NCI-H1930 (cell line): ENCODE data around the gene HIPK1.

Source experiments
- DNase-seq, 2 experiments: peaks; one replicate each; lab custom pipeline; 2025; lab: John Stamatoyannopoulos, UW

HIPK1 gene

DNA sequence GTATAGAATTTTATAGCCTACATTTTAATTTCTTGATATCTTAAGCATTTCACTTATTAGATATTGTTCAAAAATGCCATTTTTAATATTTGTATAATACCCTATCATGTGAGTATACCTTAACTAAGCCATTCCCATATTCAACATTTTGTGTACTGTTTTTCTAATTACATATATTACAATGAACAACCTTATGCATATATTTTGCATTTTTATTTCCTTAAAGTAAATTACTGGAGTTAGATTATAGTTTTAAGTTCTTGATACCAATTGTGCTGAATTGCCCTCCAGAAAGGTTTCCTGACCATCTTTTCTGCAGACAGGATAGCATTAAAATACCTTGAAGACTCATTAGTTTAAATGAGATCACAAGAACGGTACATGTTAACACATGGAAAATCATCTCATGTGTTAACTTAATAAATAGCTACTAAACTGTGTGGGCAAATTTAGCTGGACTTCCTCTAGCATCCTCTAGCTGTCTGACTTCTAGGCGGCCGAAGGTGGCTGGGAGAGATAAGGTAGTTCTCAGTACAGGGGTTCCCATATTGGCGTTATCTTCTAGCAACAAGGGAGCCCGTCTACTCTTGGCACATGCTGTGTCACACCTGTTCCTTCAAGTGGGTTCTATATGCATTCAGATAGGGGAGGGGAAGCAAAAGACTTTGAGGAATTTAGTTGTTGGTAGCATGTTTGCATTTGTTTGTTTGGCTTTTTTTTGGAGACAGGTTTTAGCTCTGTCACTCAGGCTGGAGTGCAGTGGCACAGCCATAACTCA is 15.0 kb upstream of the HIPK1 start:
- DNase-seq = no peak

DNA sequence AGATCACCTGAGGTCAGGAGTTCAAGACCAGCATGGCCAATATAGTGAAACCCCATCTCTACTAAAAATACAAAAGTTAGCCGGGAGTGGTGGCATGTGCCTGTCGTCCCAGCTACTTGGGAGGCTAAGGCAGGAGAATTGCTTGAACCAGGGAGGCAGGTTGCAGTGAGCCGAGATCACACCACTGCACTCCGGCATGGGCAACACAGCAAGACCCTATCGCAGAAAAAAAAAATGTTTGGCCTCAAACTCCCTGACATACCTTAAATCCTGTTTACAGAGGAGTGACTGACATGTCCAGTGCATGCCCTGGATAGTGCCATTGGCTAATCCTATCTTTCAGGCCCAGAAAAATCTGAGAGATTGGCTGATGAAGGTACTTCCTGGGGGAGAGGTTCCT is 12.2 kb upstream of the HIPK1 start:
- DNase-seq = no peak

DNA sequence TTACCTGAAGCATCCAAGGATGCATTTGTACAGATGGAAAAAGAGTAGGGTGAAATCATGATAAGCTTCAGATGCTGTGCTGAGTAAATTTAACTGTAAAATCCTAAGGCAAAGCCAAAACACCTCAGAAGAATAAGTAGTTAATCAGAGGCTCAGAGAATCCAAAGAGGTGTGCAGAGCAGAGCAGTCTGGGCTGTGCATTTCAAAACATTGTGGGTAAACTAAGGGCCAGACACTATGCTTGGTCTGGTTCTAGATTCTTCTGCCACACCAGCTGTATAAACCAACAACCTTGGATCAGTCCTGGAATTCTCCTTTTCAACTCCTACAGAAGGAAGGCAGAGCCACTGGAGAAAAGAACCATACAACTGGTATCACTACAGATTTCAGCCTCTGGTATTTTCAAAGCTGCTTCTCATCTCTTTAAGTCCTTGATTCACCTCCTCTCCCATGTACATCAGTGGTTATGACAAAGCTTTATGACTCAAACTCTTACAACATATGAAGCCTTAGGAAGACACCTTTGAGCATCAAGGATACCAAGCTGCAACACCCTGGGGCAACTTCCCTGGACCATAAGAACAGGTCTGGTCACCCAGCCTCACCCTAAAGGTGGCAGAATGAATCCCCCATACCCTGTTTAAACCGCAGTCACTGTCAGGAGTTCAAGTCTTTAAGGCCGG is 11.6 kb upstream of the HIPK1 start:
- no peak for DNase-seq

DNA sequence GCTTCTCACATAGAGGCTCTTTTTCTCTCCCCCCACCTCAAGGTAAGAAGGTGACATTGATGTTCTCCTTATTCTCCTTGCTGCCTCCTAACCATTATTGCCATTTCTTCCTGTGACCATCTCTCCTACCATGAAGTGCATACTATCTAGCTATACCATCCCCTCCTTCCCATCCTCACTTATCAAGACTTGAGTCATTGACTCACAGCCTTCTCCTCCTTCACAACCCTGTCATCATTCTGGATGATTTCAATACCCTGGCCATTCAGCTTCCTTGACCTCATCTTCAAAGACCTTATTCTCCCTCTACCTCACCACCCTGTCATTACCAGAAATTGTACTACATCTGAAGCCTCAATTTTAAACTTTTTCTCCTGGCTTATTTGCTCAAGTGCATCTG is 10.9 kb upstream of the HIPK1 start:
- DNase-seq = no peak

DNA sequence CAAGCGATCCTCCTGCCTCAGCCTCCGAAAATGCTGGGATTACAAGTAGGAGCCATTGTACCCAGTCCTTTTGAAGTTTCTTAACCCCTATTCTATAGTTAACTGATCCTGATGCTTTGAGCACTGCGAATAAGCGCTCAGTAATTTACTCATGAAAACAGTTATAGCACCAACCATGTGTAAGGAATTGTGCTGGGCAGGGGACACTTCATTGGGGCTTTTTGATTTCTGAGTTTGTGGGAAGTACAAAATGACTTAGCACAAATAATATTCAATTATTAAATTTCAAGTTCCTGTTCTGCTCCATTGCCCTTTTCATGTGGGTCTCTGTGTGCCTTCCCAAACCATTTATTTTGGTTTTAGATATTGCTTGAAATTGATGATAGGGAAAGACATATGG is 6.2 kb upstream of the HIPK1 start:
- DNase-seq = no peak

DNA sequence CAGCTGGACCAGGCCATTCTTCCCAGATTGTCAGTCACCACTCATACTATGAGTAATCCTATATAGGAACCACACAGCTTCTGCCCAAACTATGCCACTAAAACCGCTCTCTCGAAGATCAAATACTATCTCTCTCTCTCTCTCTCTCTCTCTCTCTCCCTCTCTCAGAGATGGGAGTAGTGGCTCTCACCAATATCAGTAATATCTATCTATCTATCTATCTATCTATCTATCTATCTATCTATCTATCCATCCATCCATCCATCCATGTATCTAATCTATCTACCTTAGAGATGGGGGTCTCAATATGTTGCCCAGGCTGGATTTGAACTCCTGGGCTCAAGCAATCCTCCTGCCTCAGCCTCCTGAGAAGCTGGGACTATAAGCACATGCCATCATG is 4.7 kb upstream of the HIPK1 start:
- DNase-seq = no peak

DNA sequence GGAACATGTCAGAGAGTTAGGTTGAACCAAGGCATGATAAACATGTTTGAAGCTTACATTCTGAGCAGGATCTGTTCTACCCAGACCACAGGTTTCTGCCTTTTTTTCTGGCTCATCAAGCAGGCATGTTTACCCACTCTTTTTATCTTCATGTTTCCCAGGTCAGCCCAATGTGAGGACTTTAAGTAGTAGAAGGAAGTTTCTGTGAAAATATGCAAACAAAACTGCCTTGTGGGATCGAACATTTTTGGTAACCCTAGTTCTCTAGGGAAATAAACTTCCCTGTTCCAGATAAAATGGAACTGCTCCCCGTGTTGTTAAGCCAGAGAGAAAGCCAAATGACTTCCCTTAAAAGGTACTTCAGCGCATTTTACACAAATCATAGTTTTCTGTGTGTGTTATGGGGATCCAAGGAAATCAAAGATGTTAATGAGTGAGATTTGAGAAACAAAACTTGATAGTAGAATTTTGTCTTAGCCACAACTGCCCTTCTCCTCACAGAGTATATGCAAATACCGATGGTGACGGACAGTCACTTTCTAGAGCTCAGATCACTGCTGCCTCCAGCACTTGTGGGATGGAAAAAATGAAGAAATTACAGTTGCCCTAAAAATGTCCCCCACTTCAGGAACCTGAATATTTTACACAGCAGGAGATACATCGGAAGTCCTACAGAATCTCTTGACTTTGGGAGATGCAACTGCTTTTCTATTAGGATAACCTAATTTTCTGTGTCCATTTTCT is 765 bp upstream of the HIPK1 start:
- DNase-seq = no peak

DNA sequence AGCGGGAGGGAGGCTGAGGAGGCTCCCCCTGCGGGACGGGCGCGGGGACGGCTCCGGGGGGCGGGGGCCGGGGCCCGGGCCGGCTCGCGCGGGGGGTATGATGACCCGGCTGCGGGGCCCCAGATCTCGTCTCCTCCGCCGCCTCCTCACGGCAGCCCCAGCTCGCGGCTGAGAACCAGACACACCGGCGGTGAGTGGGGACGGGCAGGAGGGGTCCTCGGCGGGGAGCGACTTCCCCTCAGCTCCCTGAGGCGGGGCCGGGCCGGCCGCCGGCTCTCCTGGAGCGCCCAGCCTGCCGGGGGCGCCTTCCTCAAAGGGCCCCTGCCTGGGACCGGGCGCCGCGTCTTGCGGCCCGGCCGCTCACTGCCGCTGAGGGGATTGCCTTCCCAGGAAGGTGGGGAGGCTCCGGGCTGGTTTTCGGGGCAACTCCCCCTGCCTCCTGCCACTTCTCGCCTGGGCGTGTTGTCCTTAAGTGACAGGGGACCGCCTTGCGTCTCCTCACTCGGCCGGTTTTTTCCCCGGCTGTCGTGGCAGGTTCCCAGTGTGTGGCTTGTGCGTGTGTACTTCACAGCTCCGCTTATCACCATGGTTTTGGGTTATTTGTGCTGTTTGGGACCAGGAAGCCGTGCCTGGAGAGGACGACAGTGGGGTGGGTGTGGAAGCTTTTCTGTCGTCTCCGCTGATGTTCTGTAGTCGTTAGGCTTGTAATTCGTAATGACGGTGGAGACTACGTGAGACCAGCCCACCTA is 800 bp downstream of the HIPK1 start:
- DNase-seq = peak in 1 of 2 experiments; percentile 80

DNA sequence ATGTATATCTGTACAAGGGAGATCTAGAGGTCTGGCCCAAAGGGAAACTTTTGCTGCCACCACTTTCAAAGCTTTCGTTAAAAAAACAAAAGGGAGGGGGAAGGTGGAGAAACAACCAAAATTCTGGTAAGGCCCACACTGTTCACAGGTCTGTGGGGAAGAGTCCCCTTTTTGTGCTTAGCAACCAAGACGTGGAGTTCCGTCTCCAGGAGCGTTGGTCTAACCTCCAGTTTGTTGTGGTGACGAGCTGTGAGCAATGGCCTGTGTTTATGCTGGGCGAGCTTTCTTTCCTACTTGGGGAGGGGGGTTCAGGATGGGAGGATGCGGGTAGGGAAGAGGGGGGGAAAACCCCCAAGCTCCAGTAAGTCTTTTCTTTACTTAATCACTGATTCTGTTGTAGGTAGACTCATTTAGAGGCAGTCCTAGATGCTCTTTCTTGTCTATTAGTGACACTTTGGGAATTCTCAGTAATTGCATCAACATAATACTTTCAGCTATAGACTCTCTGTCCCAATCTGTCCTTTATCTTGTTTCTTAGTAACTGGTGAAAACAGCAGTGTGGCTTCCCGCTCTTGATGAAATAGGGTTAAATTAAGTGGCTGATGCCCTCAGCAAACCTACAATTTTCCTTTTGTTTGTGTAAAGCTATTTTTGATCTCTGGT is 1.5 kb downstream of the HIPK1 start:
- no peak for DNase-seq

DNA sequence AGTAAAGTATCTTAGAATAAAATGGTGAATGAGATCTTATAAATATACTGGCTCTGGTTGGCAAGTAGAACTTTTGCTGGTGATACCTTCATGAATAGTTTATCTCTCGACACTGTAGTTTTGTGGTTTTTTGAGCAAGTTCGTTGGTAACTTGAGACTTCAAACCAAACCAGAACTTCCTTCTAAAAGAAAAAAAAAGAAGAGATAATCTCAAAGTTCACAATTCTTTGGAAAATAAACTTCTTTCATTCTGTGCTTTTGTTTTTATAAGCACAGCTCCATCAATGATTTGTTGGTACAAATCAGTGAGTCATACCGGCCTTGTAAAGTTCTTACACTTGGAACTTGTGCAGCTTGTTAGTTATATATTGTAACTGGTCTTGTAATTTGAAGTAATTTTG is 2.3 kb downstream of the HIPK1 start:
- no peak for DNase-seq

DNA sequence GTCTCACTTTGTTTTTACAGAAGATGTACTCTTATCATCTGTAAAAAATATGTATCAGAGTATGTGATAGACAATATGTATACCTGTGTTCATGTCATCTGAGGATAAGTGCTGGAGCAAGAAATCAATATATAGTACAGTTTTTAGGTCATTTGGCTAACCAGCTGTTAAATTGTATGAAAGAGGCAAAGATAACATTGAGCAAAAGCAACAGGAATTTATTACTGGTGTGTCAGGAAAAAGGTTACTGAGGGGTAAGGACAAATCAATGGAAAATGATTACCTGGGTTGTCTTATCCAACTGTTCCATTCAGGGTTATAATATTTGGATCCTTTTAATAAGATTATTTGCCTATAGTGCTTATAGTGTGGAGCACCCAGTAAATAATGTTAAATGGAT is 4.9 kb downstream of the HIPK1 start:
- no peak for DNase-seq

DNA sequence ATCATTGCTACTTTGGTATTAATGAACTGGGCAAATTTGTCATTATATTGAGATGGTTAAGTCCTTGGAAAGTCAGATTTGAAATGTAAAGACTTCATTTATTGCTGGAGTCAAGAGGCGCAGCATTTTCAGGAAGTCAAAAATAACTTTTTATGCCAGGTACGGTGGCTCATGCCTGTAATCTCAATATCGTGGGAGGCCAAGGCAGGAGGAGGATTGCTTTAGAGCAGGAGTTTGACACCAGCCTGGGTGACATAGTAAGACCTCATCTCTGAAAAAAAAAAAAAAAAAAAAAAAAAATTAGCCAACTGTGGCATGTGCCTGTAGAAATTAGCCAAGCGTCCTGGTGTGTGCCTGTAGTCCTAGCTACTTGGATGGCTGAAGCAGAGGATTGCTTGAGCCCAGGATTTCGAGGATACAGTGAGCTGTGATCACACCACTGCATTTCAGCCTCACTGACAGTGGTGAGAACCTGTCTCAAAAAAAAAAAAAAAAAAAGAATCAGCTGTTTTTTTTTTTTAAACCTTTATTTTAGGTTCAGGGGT is 5.5 kb downstream of the HIPK1 start:
- DNase-seq = no peak

DNA sequence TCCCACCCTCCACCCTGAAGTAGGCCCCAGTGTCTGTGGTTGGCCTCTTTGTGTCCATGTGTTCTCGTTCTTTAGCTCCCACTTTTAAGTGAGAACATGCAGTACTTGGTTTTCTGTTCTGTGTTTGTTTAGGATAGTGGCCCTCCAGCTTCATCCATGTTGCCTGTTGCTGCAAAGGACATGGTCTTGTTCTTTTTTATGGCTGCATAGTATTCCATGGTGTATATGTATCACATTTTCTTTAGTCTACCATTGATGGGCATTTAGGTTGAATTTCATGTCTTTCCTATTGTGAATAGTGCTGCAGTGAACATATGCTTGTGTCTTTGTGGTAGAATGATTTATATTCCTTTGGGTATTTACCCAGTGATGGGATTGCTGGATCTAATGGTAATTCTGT is 6.1 kb downstream of the HIPK1 start:
- no peak for DNase-seq

DNA sequence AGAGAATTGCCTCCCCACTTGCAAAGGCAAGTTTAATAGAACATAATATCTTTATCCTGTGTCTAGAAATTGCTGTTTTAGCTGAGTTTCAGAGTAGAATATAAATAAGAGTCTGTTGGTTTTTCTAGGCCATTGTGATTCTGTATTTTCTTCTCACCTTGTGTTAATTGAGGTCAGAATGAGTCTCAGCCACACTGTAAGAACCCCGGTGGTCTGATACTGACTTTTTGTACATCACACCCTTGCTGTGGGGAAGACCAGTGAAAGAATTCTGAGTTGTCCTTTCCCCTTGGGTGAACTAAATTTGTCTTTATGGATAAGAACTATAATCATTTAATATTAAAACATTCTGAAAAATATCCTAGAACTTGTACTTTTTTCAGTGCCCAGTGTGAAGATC is 6.8 kb downstream of the HIPK1 start:
- DNase-seq = no peak

DNA sequence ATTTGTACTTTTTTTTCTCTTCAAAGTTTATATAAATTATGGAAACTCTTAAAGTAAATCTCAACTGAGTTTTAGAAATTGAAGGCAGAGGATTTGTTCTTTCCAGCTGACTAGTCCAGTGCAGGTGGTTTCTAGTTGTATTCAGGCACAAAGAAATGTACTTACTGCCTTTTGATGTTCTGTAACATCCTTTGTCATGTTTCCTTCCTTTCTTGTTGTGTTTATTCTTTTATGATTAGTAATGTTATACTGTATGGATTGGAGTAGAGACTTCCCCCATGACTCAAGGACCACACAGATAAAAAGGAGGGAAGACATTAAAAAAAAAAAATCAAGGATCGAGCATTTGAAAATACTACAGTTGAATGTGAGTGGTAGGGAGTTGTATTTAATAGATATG is 8.0 kb downstream of the HIPK1 start:
- DNase-seq = no peak

DNA sequence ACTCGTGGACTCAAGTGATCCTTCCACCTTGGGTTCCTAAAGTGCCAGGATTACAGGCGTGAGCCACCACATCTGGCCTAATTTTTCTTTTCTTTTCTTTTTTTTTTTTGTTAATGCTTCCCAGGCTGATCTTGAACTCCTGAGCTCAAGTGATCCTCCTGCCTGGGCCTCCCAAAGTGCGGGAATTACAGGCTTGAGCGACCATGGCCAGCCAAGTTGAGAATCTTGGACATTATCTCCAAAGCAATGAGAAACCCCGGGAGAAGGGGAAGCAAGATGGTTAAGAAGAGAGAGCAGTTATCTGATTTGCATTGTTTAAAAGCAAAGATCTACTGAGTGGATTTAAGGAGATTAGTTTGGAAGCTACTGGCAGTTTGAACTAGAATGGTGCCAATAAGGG is 9.1 kb downstream of the HIPK1 start:
- no peak for DNase-seq

DNA sequence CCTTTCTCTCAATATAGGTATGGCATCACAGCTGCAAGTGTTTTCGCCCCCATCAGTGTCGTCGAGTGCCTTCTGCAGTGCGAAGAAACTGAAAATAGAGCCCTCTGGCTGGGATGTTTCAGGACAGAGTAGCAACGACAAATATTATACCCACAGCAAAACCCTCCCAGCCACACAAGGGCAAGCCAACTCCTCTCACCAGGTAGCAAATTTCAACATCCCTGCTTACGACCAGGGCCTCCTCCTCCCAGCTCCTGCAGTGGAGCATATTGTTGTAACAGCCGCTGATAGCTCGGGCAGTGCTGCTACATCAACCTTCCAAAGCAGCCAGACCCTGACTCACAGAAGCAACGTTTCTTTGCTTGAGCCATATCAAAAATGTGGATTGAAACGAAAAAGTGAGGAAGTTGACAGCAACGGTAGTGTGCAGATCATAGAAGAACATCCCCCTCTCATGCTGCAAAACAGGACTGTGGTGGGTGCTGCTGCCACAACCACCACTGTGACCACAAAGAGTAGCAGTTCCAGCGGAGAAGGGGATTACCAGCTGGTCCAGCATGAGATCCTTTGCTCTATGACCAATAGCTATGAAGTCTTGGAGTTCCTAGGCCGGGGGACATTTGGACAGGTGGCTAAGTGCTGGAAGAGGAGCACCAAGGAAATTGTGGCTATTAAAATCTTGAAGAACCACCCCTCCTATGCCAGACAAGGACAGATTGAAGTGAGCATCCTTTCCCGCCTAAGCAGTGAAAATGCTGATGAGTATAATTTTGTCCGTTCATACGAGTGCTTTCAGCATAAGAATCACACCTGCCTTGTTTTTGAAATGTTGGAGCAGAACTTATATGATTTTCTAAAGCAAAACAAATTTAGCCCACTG is 11.5 kb downstream of the HIPK1 start:
- no peak for DNase-seq

DNA sequence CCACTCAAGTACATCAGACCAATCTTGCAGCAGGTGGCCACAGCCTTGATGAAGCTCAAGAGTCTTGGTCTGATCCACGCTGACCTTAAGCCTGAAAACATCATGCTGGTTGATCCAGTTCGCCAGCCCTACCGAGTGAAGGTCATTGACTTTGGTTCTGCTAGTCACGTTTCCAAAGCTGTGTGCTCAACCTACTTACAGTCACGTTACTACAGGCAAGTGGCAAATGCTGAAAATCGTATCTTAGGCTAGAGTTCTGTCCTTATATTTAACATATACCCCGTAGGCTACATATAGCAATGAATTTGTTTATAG is 12.1 kb downstream of the HIPK1 start:
- no peak for DNase-seq

DNA sequence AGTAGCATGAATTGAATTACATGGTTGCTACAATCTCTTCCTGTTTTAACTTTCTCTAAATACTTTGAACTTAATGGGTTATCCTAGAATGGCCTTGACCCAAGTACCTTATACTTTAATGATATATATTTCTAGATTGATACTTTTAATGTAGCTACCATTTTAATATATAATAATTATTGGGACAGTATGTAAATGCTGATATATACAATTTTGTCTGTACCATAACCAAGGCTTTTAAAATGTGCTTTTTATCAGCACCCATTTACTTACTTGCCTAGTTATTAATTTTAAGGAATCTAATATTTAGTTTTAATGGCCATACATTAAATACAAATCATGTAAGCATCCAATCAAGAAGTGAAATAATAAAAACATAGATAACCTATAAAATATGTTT is 13.4 kb downstream of the HIPK1 start:
- DNase-seq = no peak

DNA sequence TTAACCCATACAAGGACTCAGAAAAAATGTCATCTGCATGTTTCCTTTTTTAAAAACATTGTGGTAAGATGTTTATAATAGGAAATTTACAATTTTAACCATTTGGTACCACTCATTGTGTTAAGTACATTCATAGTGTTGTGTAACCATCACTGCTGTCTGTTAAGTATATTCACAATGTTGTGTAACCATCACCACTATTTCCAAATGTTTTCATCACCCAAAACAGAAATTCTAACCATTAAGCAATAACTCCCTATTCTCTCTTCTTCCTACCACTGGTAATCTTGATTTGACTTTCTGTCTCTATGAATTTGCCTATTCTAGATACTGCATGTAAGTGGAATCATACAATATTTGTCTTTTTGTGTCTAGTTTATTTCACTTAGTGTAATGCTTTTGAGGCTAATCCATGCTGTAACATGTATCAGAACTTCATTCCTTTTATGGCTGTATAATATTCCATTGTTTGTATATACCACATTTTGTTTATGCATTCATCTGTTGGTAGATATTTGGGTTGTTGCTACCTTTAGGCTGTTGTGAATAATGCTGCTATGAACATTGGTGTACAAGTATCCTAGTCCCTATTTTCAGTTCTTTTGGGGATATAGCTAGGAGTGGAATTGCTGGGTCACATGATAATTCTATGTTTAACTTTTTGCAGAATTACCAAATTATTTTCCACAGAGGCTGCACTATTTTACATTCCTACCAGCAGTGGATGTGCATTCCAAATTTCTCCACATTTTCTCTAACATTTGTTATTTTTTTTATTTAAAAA is 14.1 kb downstream of the HIPK1 start:
- no peak for DNase-seq
